ENCODE data around the gene ECHS1.

Gene ECHS1

GRCh38 chr10:133316732-133317131 lies 56.4 kb downstream of the ECHS1 start:
- no peak for DNase-seq

GRCh38 chr10:133316266-133316665 lies 56.9 kb downstream of the ECHS1 start:
- DNase-seq = no peak

- no peak for DNase-seq
Measured at GRCh38 chr10:133315847-133316246, 57.3 kb downstream of the ECHS1 start.

- DNase-seq = no peak
Measured at GRCh38 chr10:133314911-133315310, 58.2 kb downstream of the ECHS1 start.

- no peak for DNase-seq
Measured at GRCh38 chr10:133313192-133313591, 60.0 kb downstream of the ECHS1 start.

- no peak for DNase-seq
Measured at GRCh38 chr10:133312769-133313145, 60.4 kb downstream of the ECHS1 start.
